T-cell (primary cell): Measurements from ENCODE around the gene SMIM36. TPM values are rescaled to one million over a fixed set of nuclear protein-coding genes. Genes with fewer than 3 reads are reported as not detected.
"Not testable (repeated sequence)": the region's sequence is repeated elsewhere in the genome, so short reads cannot be mapped to it uniquely, and the experiment has no call there.

Experiments
- ATAC-seq, 4 experiments: fragments of 200-7000 bp in 3 of 4; fragments of 150-1000 bp in 1 of 4; cut with Tn5 transposase; replicated peaks in 1 of 4; 1 replicate in 3 of 4; 2 replicates in 1 of 4; pipeline ENCODE4 v1.10.0; 2021; ENCODE audit warnings: moderate library complexity in 3 of 4, mild to moderate bottlenecking in 2 of 4, moderate number of reproducible peaks in 1 of 4
- CTCF ChIA-PET, 2 donors: fragments of 300-600 bp; sonication (Branson Sonifier 250); formaldehyde crosslinking; loops; one replicate each; lab custom pipeline; 2022; ENCODE audit warnings: antibody characterized with exemption in 2 of 2; lab: Charles Lee
- POLR2A ChIA-PET, 2 donors: fragments of 300-600 bp; sonication (Branson Sonifier 250); formaldehyde crosslinking; loops; one replicate each; lab custom pipeline; 2022; ENCODE audit warnings: antibody characterized with exemption in 2 of 2; lab: Charles Lee
- DNase-seq, 35 experiments: peaks; one replicate each; pipeline versions ENCODE4 v3.0.0 to v3.0.0-alpha.2; 2013 to 2023
- H3K27ac ChIP-seq: one replicate; pipeline ENCODE4 v1.5.1; 2013; ENCODE audit warnings: low read length
- H3K27me3 ChIP-seq, 2 experiments: replicated peaks in 1 of 2; 1 replicate in 1 of 2; 2 replicates in 1 of 2; pipeline versions ENCODE4 v1.6.1 to v1.7.0; 2013; ENCODE audit warnings: low read length in 1 of 2, mixed read lengths in 1 of 2; ENCODE audit not compliant: control insufficient read depth in 2 of 2, insufficient read depth in 2 of 2; ENCODE audit errors: extremely low read depth in 1 of 2
- H3K36me3 ChIP-seq, 2 donors: 1 replicate in 1 of 2; 2 replicates in 1 of 2; pipeline versions ENCODE4 v1.6.1 to v1.7.0; 2013; ENCODE audit warnings: low read length in 1 of 2; ENCODE audit not compliant: control insufficient read depth in 2 of 2, insufficient read depth in 1 of 2; ENCODE audit errors: extremely low read depth in 1 of 2
- H3K4me1 ChIP-seq, 2 experiments: 1 replicate in 1 of 2; 2 replicates in 1 of 2; pipeline versions ENCODE4 v1.6.1 to v1.7.0; 2013; ENCODE audit warnings: low read length in 2 of 2, mixed read lengths in 1 of 2; ENCODE audit not compliant: insufficient read depth in 2 of 2, control insufficient read depth in 1 of 2; ENCODE audit errors: extremely low read depth in 1 of 2
- H3K4me3 ChIP-seq, 2 donors: 1 replicate in 1 of 2; 2 replicates in 1 of 2; pipeline versions ENCODE4 v1.5.1 to v1.7.0; 2013; ENCODE audit warnings: mild to moderate bottlenecking in 2 of 2, low read length in 1 of 2, moderate library complexity in 1 of 2; ENCODE audit not compliant: control insufficient read depth in 1 of 2; ENCODE audit errors: extremely low read depth in 1 of 2
- H3K9me3 ChIP-seq: 2 replicates; pipeline ENCODE4 v1.7.0; 2013
- H3K27ac Mint-ChIP-seq, 2 donors: one replicate each; pipeline ENCODE4 v1.8.0; 2020 to 2021; ENCODE audit warnings: mild to moderate bottlenecking in 2 of 2, mixed read lengths in 2 of 2
- H3K27me3 Mint-ChIP-seq, 2 donors: one replicate each; pipeline ENCODE4 v1.8.0; 2021 to 2022; ENCODE audit warnings: mixed read lengths in 2 of 2
- H3K36me3 Mint-ChIP-seq: one replicate; pipeline ENCODE4 v1.8.0; 2021; ENCODE audit warnings: mixed read lengths
- H3K4me1 Mint-ChIP-seq, 3 donors: one replicate each; pipeline ENCODE4 v1.8.0; 2020 to 2022; ENCODE audit warnings: mixed read lengths in 3 of 3, mild to moderate bottlenecking in 1 of 3
- H3K4me3 Mint-ChIP-seq, 3 donors: one replicate each; pipeline ENCODE4 v1.8.0; 2020 to 2022; ENCODE audit warnings: mild to moderate bottlenecking in 3 of 3, mixed read lengths in 3 of 3, moderate library complexity in 3 of 3
- H3K9me3 Mint-ChIP-seq, 3 donors: one replicate each; pipeline ENCODE4 v1.8.0; 2020 to 2022; ENCODE audit warnings: mixed read lengths in 3 of 3
- WGBS: methylation state at CpG from one replicate; pipeline ENCODE4 v1.1.5; 2013; ENCODE audit warnings: missing lambda C conversion rate; ENCODE audit not compliant: insufficient coverage; 5-methylcytosine and 5-hydroxymethylcytosine counted together
- total RNA-seq, 35 experiments: library from RNA in 6 of 35; stranded (reverse) in 6 of 35; fragments of 120-200 nt in 1 of 35; gene quantifications; one replicate each; pipeline versions ENCODE4 v1.2.1 to v1.2.4 and lab custom pipeline; 2013 to 2026

The SMIM36 gene
- total RNA-seq, 5 donors from 2014 or later (not counting 1 experiment from before 2014, with no cell fraction given): not detected

DNA sequence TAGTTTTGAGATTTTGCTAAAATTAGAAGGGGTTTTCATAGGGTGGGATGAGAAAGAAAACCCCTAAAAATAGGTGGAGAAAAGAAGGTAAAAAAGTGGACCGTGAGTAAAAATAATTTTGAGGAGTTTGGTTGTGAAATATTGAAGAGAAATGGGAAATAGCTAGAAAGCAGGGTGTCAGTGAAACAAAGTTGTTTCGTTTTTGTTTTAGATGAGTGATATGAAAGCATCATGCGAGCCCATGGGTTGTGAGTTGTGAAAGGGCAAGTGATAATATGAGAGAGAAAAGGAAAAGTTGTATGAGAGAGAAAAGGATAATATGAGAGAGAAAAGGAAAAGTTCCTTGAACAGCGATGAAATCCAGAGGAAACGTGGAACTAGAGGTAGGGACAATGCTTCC is 7.3 kb upstream of the SMIM36 start:
- Mint-ChIP-seq H3K36me3 (no peaks in the 10 kb centered on the region), H3K27ac (no peak overlapping the region), H3K4me1 (peaks cover 0 to 2% (median 0%) of the 10 kb centered on the region in 3 donors), H3K4me3 (no peak overlapping the region), H3K27me3 (peaks cover 7 to 11% of the 10 kb centered on the region in 2 donors), H3K9me3 (no peaks in the 10 kb centered on the region)
- Histone ChIP-seq H3K9me3 (no peaks in the 10 kb centered on the region), H3K36me3 (no peaks in the 10 kb centered on the region), H3K4me1 (no peaks in the 10 kb centered on the region), H3K4me3 (no peak overlapping the region), H3K27ac (no peak overlapping the region), H3K27me3 (peaks cover 0 to 2% of the 10 kb centered on the region in 2 experiments)
- ATAC-seq (no peak), DNase-seq (no peak)
- ChIA-PET CTCF (no interaction called here), POLR2A (no interaction called here)
- WGBS: 76% methylated on average over 5 of the region's 5 CpGs

DNA sequence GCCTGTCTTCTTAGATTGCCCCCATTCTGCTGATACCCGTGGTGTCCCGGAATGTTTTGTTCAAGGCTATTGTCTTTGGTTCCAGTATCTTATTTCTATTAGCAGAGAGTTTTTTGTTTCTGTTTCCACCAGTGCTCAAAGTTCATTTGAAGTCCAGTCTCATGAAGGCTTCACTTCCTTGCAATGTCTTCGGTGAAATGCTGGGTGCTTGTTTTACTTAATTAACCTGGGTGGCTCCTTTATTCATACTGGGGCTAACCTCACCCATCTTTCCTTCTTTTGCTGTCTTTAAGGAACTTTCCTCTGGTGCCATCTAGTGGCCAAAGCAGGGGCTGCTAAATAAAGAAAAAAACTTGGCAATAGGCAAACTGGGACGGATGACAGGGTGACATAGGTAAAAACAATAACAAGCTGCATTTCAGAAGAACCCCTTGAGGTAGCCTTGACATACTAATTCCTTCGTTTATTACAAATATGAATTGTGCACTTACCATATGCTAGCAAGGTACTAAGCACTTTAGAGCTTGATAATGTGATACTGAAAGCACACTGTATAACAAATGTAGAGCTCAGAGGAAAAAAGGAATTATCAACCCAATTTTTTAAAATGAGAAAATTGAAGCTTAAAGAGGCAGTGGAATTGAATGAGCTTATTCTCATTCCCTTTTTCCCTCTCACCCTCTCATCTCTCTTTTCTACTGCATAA is 2.8 kb upstream of the SMIM36 start:
- POLR2A ChIA-PET: interaction anchor here in 1 of 2 donors (0.6 kb wide), 1 partner anchor 164 kb away, joined by 4 read pairs; no protein-coding TSS in a partner anchor
- peaks cover 4 to 7% of the 10 kb centered on the region in 2 donors for H3K27me3 Mint-ChIP-seq
- H3K4me3 Mint-ChIP-seq: no peak overlapping the region
- no peak overlapping the region for H3K4me3 ChIP-seq
- H3K4me1 ChIP-seq: no peaks in the 10 kb centered on the region
- no peaks in the 10 kb centered on the region for H3K9me3 ChIP-seq
- no peak overlapping the region for H3K27ac Mint-ChIP-seq
- ATAC-seq: peak; percentile 37 to 57 (median 49)
- DNase-seq: peak; percentile 8 to 80 (median 53)
- H3K36me3 ChIP-seq: no peaks in the 10 kb centered on the region
- no CpG with 5 or more reads among the region's 5 CpGs for WGBS
- no peaks in the 10 kb centered on the region for H3K9me3 Mint-ChIP-seq
- CTCF ChIA-PET: interaction anchor here (0.6 to 1.2 kb wide), 19 partner anchors 10 to 609 kb away, joined by 3 to 12 read pairs (median 3); no protein-coding TSS in a partner anchor
- peaks cover 0 to 2% of the 10 kb centered on the region in 2 experiments for H3K27me3 ChIP-seq
- H3K4me1 Mint-ChIP-seq: peaks cover 0 to 2% (median 0%) of the 10 kb centered on the region in 3 donors
- H3K36me3 Mint-ChIP-seq: no peaks in the 10 kb centered on the region
- no peak overlapping the region for H3K27ac ChIP-seq

DNA sequence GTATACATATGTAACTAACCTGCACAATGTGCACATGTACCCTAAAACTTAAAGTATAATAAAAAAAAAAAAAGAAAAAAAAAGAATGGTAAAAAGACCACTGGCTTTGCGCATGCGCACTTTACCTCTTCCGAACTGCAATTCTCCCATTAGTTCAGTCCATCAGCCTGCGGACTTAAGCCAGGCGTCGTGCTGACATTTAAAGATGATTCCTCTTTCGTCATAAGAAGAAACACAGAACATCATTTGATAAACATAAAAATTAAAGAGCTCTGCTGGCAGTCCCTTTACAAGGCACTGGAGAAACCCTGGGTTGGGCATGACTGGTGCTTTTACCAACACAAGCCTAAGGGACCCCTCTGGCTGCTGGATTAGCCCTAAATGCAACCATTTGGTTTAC is 3.6 kb downstream of the SMIM36 start:
- ATAC-seq, H3K27ac Mint-ChIP-seq, POLR2A ChIA-PET, CTCF ChIA-PET, H3K27me3 ChIP-seq, H3K4me1 ChIP-seq, H3K27ac ChIP-seq, H3K4me3 Mint-ChIP-seq, H3K9me3 ChIP-seq, DNase-seq, H3K4me1 Mint-ChIP-seq, H3K9me3 Mint-ChIP-seq, H3K36me3 ChIP-seq, H3K4me3 ChIP-seq, H3K36me3 Mint-ChIP-seq, H3K27me3 Mint-ChIP-seq: not testable (repeated sequence)
- WGBS: no CpG with 5 or more reads among the region's 7 CpGs

DNA sequence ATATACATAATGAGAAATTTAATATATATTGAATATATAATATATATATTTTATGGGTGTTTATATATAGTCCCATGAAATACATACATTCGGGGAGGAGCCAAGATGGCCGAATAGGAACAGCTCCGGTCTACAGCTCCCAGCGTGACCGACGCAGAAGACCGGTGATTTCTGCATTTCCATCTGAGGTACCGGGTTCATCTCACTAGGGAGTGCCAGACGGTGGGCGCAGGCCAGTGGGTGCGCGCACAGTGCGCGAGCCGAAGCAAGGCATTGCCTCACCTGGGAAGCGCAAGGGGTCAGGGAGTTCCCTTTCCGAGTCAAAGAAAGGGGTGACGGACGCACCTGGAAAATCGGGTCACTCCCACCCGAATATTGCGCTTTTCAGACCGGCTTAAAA is 9.6 kb downstream of the SMIM36 start:
- H3K27ac Mint-ChIP-seq, H3K9me3 Mint-ChIP-seq, H3K4me1 ChIP-seq, H3K4me1 Mint-ChIP-seq, CTCF ChIA-PET, H3K27me3 ChIP-seq, ATAC-seq, H3K36me3 ChIP-seq, H3K9me3 ChIP-seq, POLR2A ChIA-PET, H3K36me3 Mint-ChIP-seq, H3K4me3 ChIP-seq, H3K4me3 Mint-ChIP-seq, DNase-seq, H3K27ac ChIP-seq, H3K27me3 Mint-ChIP-seq: not testable (repeated sequence)
- no CpG with 5 or more reads among the region's 23 CpGs for WGBS

DNA sequence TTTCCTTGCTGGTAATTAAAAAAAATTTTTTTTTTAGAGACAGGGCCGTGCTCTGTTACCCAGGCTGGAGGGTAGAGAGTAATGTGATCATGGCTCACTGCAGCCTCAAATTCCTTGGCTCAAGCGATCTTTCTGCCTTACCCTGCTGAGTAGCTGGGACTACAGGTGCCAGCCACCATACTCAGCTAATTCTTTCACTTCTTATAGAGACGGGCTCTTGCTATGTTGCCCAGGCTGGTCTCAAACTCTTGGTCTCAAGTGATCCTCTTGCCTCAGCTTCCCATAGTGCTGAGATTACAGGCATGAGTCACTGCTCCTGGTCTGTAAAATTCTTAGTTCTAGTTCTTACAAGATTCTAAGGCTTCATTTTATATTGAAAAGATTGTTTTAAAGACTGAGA is 11.1 kb downstream of the SMIM36 start:
- no peak overlapping the region for H3K27ac ChIP-seq
- ATAC-seq (no peak), DNase-seq (no peak)
- no peaks in the 10 kb centered on the region for H3K9me3 Mint-ChIP-seq
- 100% methylated on average over 1 of the region's 3 CpGs for WGBS
- no peaks in the 10 kb centered on the region for H3K27me3 ChIP-seq
- no peaks in the 10 kb centered on the region for H3K36me3 ChIP-seq
- no peak overlapping the region for H3K4me3 Mint-ChIP-seq
- no peak overlapping the region for H3K27ac Mint-ChIP-seq
- H3K9me3 ChIP-seq: no peaks in the 10 kb centered on the region
- no peaks in the 10 kb centered on the region for H3K4me1 ChIP-seq
- ChIA-PET CTCF (interaction anchor here in 1 of 2 donors (0.6 kb wide), 1 partner anchor 508 kb away, joined by 3 read pairs; no protein-coding TSS in a partner anchor), POLR2A (no interaction called here)
- no peak overlapping the region for H3K4me3 ChIP-seq
- H3K36me3 Mint-ChIP-seq: no peaks in the 10 kb centered on the region
- no peaks in the 10 kb centered on the region for H3K4me1 Mint-ChIP-seq
- no peaks in the 10 kb centered on the region for H3K27me3 Mint-ChIP-seq

DNA sequence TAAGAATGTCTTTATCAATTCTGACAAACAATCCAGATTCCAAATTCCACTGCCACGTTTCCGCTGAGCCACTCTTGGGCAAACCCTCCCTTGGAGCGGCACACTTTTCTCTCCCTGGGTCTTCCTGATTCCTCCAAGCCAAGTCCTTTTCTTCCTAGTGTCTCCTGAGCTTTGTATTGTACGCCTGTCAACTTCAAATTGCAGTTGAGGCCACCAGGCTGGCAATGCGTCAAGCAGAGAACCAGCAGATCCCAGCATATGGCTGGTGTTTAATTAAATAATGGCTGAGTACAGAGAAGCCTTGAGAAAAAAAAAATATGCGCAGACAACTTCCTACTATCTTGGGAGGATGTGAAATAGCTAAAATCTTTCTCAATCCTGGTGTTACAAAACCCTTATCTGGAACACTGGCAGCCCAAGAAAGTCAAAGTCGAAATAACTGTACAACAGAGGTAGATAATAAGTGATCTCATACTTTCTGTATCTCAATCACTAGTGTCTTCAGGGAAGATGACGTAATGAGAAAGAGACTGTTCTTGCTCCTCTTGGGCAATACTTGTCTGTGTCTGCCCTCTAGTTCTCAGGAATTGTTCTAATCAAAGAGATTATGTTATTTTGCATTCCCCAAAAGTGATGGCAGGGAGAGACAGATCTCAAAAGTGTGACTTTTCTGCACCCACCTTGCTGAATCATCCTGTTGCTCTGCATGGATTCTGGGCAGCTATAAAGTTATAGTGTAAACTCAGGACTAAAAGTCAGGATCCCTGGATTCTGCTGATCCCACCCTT is 15.0 kb downstream of the SMIM36 start:
- Histone ChIP-seq H3K36me3 (no peaks in the 10 kb centered on the region), H3K4me1 (no peaks in the 10 kb centered on the region), H3K4me3 (no peak overlapping the region), H3K27ac (no peak overlapping the region), H3K9me3 (no peaks in the 10 kb centered on the region), H3K27me3 (peaks cover 0 to 6% of the 10 kb centered on the region in 2 experiments)
- no peaks in the 10 kb centered on the region for H3K36me3 Mint-ChIP-seq
- no peak overlapping the region for H3K4me3 Mint-ChIP-seq
- DNase-seq (no peak), ATAC-seq (no peak)
- CTCF ChIA-PET: no interaction called here
- POLR2A ChIA-PET: no interaction called here
- peaks cover 10 to 11% of the 10 kb centered on the region in 2 donors for H3K27me3 Mint-ChIP-seq
- no peaks in the 10 kb centered on the region for H3K9me3 Mint-ChIP-seq
- H3K27ac Mint-ChIP-seq: peak overlapping the region in 1 of 2 donors; percentile 16
- no peaks in the 10 kb centered on the region for H3K4me1 Mint-ChIP-seq
- 75% methylated on average over 3 of the region's 8 CpGs for WGBS
